Vagina (tissue), 2 donors: Measurements from ENCODE around the gene STX1A.
"Not testable (repeated sequence)": the region's sequence is repeated elsewhere in the genome, so short reads cannot be mapped to it uniquely, and the experiment has no call there.

Source experiments
- POLR2A ChIP-seq, 2 donors: fragments of 450-650 bp; IDR thresholded peaks; one replicate each; pipeline ENCODE4 v1.6.1; 2017; ENCODE audit warnings: antibody characterized with exemption in 2 of 2, mild to moderate bottlenecking in 2 of 2, moderate library complexity in 2 of 2
- POLR2AphosphoS5 ChIP-seq, 2 donors: sonication (generic); formaldehyde crosslinking; IDR thresholded peaks; one replicate each; pipeline ENCODE4 v1.9.0; 2017; ENCODE audit warnings: antibody characterized with exemption in 2 of 2, mild to moderate bottlenecking in 2 of 2, low read depth in 1 of 2; ENCODE audit not compliant: insufficient read depth in 1 of 2
- TF ChIP-seq, protein P1 (sequence below), 3 experiments: fragments of 450-650 bp in 2 of 3; fragments of 200-600 bp in 1 of 3; sonication (generic) in 1 of 3; IDR thresholded peaks; one replicate each; pipeline ENCODE4 v1.5.1; 2017 to 2019; ENCODE audit warnings: antibody characterized with exemption in 3 of 3, mild to moderate bottlenecking in 2 of 3, moderate library complexity in 2 of 3

GRCh38 chr7:73713319-73713718 lies 6.2 kb downstream of the STX1A start:
- TF ChIP-seq, protein P1, sequence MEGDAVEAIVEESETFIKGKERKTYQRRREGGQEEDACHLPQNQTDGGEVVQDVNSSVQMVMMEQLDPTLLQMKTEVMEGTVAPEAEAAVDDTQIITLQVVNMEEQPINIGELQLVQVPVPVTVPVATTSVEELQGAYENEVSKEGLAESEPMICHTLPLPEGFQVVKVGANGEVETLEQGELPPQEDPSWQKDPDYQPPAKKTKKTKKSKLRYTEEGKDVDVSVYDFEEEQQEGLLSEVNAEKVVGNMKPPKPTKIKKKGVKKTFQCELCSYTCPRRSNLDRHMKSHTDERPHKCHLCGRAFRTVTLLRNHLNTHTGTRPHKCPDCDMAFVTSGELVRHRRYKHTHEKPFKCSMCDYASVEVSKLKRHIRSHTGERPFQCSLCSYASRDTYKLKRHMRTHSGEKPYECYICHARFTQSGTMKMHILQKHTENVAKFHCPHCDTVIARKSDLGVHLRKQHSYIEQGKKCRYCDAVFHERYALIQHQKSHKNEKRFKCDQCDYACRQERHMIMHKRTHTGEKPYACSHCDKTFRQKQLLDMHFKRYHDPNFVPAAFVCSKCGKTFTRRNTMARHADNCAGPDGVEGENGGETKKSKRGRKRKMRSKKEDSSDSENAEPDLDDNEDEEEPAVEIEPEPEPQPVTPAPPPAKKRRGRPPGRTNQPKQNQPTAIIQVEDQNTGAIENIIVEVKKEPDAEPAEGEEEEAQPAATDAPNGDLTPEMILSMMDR (IDR thresholded peaks at IDR 0.05): not testable (repeated sequence)
- TF ChIP-seq POLR2A (IDR thresholded peaks at IDR 0.05); POLR2AphosphoS5 (IDR thresholded peaks at IDR 0.05; ENCODE audit: insufficient read depth in 1 of 2, low read depth in 1 of 2): not testable (repeated sequence)
